ENCODE measurements around the gene CPEB4. TPM values are rescaled to one million over a fixed set of nuclear protein-coding genes. Genes with fewer than 3 reads are reported as not detected.

CPEB4 gene
- total RNA-seq, 1 donor from 2014 or later, result 14.1 TPM

DNA sequence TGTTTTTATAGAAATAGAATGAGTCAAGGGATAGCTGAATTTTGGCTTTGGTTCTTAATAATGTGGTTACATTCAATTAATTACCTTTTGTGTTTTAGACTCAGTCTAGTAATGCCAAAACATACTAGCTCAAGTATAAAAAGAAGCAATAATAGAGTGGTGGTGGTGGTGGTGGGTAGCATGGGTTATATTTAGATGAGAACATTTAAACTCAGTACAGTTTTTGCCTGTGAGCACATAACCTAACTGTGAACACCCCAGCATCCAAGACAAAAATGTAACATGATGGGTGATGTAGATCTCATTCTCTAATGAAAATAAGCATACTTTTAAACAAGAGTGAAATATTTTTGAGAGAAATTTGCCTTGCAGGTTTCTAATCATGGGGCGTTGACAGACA is 14.2 kb downstream of the CPEB4 start:
- no peak overlapping the region for H3K27ac Mint-ChIP-seq
- H3K4me1 Mint-ChIP-seq (ENCODE audit: low read depth), result peaks cover 13% of the 10 kb centered on the region
- H3K4me3 Mint-ChIP-seq, result no peak overlapping the region
- no peaks in the 10 kb centered on the region for H3K27me3 Mint-ChIP-seq (ENCODE audit: insufficient read depth)
- intact Hi-C loops (cut with micrococcal nuclease), result no loop called here
- H3K36me3 Mint-ChIP-seq (ENCODE audit: low read depth), result peaks cover 11% of the 10 kb centered on the region
- H3K9me3 Mint-ChIP-seq, result no peaks in the 10 kb centered on the region
- no peak for DNase-seq (ENCODE audit: low spot score)

DNA sequence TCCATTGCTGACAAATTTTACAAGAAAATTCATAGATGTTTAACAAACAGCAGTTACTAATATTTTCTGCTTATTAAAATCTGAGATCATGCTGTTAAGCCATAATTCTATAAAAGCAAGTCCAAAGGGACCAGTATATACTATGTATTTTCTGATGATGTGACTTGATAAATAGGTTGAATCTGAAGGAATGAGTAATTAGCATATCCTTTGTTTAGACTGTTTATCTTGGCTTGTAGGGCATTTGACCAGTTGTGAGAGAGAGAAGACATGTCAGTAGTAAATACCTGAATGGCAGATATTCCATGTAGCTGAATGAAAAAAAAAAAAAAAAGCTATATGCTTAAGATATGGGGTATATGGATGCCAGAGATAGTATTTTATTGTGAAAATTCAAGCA is 14.6 kb downstream of the CPEB4 start:
- no peak overlapping the region for H3K4me3 Mint-ChIP-seq

GRCh38 chr5:173903396-173904140 is 15.4 kb downstream of the CPEB4 start:
- intact Hi-C loops (cut with micrococcal nuclease), result loop anchor here (1.0 kb wide), 1 partner anchor 12 kb away; no protein-coding TSS in a partner anchor
- Mint-ChIP-seq H3K9me3 (no peaks in the 10 kb centered on the region), H3K4me3 (no peak overlapping the region), H3K27me3 (ENCODE audit: insufficient read depth) (peaks cover 3% of the 10 kb centered on the region), H3K36me3 (ENCODE audit: low read depth) (peaks cover 11% of the 10 kb centered on the region), H3K4me1 (ENCODE audit: low read depth) (peaks cover 13% of the 10 kb centered on the region), H3K27ac (no peak overlapping the region)
- no peak for DNase-seq (ENCODE audit: low spot score)

More for the DNA sequence above, 14.6 kb downstream of the CPEB4 start:
- Mint-ChIP-seq H3K4me1 (ENCODE audit: low read depth) (peaks cover 13% of the 10 kb centered on the region), H3K27me3 (ENCODE audit: insufficient read depth) (no peaks in the 10 kb centered on the region), H3K36me3 (ENCODE audit: low read depth) (peaks cover 11% of the 10 kb centered on the region), H3K27ac (no peak overlapping the region), H3K9me3 (no peaks in the 10 kb centered on the region)
- intact Hi-C loops (cut with micrococcal nuclease), result loop anchor here (1.0 kb wide), 1 partner anchor 11 kb away; no protein-coding TSS in a partner anchor
- DNase-seq (ENCODE audit: low spot score), result no peak

- no peak for DNase-seq (ENCODE audit: low spot score)
- intact Hi-C loops (cut with micrococcal nuclease), result no loop called here
- H3K4me1 Mint-ChIP-seq (ENCODE audit: low read depth), result peaks cover 13% of the 10 kb centered on the region
- H3K4me3 Mint-ChIP-seq, result no peak overlapping the region
- H3K9me3 Mint-ChIP-seq, result no peaks in the 10 kb centered on the region
- peaks cover 3% of the 10 kb centered on the region for H3K27me3 Mint-ChIP-seq (ENCODE audit: insufficient read depth)
- no peak overlapping the region for H3K27ac Mint-ChIP-seq
- H3K36me3 Mint-ChIP-seq (ENCODE audit: low read depth), result peaks cover 12% of the 10 kb centered on the region
Measured at GRCh38 chr5:173904151-173904550, 16.0 kb downstream of the CPEB4 start.

GRCh38 chr5:173907284-173907683 is 19.1 kb downstream of the CPEB4 start:
- H3K4me1 Mint-ChIP-seq (ENCODE audit: low read depth), result peaks cover 13% of the 10 kb centered on the region
- peaks cover 3% of the 10 kb centered on the region for H3K27me3 Mint-ChIP-seq (ENCODE audit: insufficient read depth)
- intact Hi-C loops (cut with micrococcal nuclease), result no loop called here
- no peak overlapping the region for H3K27ac Mint-ChIP-seq
- H3K9me3 Mint-ChIP-seq, result no peaks in the 10 kb centered on the region
- H3K36me3 Mint-ChIP-seq (ENCODE audit: low read depth), result peaks cover 9% of the 10 kb centered on the region
- DNase-seq (ENCODE audit: low spot score), result no peak
- no peak overlapping the region for H3K4me3 Mint-ChIP-seq

DNA sequence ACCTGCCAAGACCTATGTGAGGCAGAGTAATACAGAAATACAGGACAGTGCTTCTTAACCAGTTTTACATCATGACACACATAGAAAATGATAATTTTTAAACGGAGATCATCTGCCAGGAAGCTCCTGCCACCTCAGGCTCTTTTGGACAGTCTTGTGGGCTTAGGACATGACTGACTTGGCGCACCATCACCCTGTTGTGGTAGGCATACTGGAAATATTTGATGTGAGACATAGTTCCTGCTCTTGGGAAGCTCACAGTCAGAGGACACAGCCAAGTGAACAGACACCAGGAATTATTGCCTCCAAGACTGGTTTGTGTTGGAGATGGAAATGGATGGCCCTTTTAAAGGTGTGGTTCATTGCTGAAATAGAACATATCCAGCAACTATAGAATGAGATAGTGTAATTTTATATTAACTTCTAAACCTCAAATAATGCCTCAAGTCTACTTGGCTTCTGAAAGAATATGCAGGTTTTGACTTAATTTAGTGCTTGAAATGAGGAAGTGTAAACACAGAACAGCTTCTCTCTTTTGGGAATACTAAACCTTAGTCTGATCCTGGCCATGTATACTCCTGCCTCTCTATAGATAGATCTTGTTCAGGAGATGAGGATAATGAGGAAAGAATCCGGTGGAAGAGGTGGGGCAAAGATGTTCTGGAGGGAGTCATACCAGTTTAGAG is 19.7 kb downstream of the CPEB4 start:
- H3K9me3 Mint-ChIP-seq, result no peaks in the 10 kb centered on the region
- DNase-seq (ENCODE audit: low spot score), result no peak
- intact Hi-C loops (cut with micrococcal nuclease), result no loop called here
- H3K27ac Mint-ChIP-seq, result no peak overlapping the region
- peaks cover 9% of the 10 kb centered on the region for H3K4me1 Mint-ChIP-seq (ENCODE audit: low read depth)
- no peak overlapping the region for H3K4me3 Mint-ChIP-seq
- peaks cover 10% of the 10 kb centered on the region for H3K36me3 Mint-ChIP-seq (ENCODE audit: low read depth)
- peaks cover 3% of the 10 kb centered on the region for H3K27me3 Mint-ChIP-seq (ENCODE audit: insufficient read depth)

GRCh38 chr5:173909199-173909598 is 21.1 kb downstream of the CPEB4 start:
- intact Hi-C loops (cut with micrococcal nuclease), result no loop called here
- no peaks in the 10 kb centered on the region for H3K4me1 Mint-ChIP-seq (ENCODE audit: low read depth)
- peaks cover 10% of the 10 kb centered on the region for H3K36me3 Mint-ChIP-seq (ENCODE audit: low read depth)
- H3K9me3 Mint-ChIP-seq, result no peaks in the 10 kb centered on the region
- peaks cover 3% of the 10 kb centered on the region for H3K27me3 Mint-ChIP-seq (ENCODE audit: insufficient read depth)
- H3K4me3 Mint-ChIP-seq, result no peak overlapping the region
- H3K27ac Mint-ChIP-seq, result no peak overlapping the region
- no peak for DNase-seq (ENCODE audit: low spot score)

DNA sequence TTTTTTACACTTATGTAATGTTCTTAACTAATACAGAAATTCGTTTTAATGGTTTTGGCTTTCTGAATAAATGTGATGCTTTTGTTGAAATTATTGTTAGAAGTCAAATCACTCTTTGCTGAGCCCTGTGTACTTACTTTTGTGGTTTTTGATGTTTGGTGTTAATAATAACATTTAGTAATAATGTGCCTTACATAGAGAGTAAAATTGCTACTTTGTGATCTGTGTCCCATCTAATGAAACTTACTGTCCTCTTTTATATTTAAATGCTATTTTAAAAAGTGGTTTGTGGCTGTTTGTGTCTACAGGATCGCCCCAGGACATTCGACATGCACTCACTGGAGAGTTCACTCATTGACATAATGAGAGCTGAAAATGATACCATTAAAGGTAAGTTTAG is 22.1 kb downstream of the CPEB4 start:
- H3K9me3 Mint-ChIP-seq, result no peaks in the 10 kb centered on the region
- intact Hi-C loops (cut with micrococcal nuclease), result loop anchor here (10.0 kb wide), 2 partner anchors 585 to 845 kb away; partner anchors contain the start of gene STC2

DNA sequence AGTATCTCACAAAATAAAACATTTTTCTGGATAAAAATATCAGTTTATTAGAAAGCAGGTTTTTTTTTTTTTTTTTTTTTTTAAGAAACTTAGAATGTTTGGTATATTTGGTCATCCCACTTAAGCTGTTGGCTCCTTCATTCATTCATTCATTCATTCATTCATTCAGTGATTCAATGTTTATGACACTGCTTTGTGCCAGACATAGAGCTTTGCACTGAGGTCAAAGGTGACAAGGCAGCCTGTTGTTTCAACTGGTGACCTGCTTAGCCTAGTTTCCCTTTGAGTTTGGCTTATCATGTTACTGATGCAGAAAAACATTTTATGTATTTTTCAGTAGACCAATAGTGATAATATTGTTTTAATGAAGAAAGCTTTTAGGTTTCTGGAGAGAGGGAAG is 23.5 kb downstream of the CPEB4 start:
- no peak overlapping the region for H3K27ac Mint-ChIP-seq
- H3K9me3 Mint-ChIP-seq, result no peaks in the 10 kb centered on the region
- intact Hi-C loops (cut with micrococcal nuclease), result loop anchor here (10.0 kb wide), 2 partner anchors 587 to 847 kb away; partner anchors contain the start of gene STC2
- DNase-seq (ENCODE audit: low spot score), result no peak
- no peaks in the 10 kb centered on the region for H3K4me1 Mint-ChIP-seq (ENCODE audit: low read depth)
- H3K27me3 Mint-ChIP-seq (ENCODE audit: insufficient read depth), result peaks cover 3% of the 10 kb centered on the region
- H3K36me3 Mint-ChIP-seq (ENCODE audit: low read depth), result peaks cover 12% of the 10 kb centered on the region
- no peak overlapping the region for H3K4me3 Mint-ChIP-seq

More for the DNA sequence above, 22.1 kb downstream of the CPEB4 start:
- Mint-ChIP-seq H3K4me3 (no peak overlapping the region), H3K36me3 (ENCODE audit: low read depth) (peaks cover 10% of the 10 kb centered on the region), H3K27me3 (ENCODE audit: insufficient read depth) (peaks cover 3% of the 10 kb centered on the region), H3K4me1 (ENCODE audit: low read depth) (no peaks in the 10 kb centered on the region), H3K27ac (no peak overlapping the region)
- DNase-seq (ENCODE audit: low spot score), result no peak

DNA sequence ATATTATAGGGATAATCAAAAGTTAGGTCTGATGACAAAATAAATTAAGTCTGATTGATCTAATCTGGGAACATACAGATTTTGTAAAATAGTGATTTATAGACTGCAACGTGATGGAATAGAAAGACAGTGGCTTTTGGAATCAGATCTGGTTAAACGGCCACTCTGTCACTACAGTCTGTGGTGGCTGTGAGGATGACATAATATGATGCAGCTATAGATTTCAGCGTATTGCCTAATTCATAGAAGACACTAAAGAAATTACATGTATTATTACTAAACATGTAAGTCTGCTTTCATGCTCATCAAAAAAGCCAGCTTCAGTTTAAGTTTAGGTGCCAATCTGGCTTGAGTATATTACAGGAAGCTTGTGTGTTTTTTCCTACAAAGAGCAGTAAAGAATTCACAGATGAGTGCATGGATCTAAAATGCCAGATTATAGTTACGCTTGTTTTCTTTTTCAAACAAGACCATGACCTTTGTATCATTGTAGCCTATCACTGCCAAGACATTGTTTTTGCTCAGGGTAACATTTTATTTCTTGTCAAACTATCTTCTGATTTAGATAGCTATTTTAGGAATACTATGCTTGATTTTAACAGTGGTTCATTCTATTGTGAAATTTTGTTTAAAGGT is 25.7 kb downstream of the CPEB4 start:
- no peaks in the 10 kb centered on the region for H3K27me3 Mint-ChIP-seq (ENCODE audit: insufficient read depth)
- no peaks in the 10 kb centered on the region for H3K9me3 Mint-ChIP-seq
- H3K4me3 Mint-ChIP-seq, result no peak overlapping the region
- H3K27ac Mint-ChIP-seq, result no peak overlapping the region
- intact Hi-C loops (cut with micrococcal nuclease), result loop anchor here (10.0 kb wide), 2 partner anchors 589 to 849 kb away; partner anchors contain the start of gene STC2
- H3K36me3 Mint-ChIP-seq (ENCODE audit: low read depth), result peaks cover 12% of the 10 kb centered on the region
- no peaks in the 10 kb centered on the region for H3K4me1 Mint-ChIP-seq (ENCODE audit: low read depth)
- no peak for DNase-seq (ENCODE audit: low spot score)

DNA sequence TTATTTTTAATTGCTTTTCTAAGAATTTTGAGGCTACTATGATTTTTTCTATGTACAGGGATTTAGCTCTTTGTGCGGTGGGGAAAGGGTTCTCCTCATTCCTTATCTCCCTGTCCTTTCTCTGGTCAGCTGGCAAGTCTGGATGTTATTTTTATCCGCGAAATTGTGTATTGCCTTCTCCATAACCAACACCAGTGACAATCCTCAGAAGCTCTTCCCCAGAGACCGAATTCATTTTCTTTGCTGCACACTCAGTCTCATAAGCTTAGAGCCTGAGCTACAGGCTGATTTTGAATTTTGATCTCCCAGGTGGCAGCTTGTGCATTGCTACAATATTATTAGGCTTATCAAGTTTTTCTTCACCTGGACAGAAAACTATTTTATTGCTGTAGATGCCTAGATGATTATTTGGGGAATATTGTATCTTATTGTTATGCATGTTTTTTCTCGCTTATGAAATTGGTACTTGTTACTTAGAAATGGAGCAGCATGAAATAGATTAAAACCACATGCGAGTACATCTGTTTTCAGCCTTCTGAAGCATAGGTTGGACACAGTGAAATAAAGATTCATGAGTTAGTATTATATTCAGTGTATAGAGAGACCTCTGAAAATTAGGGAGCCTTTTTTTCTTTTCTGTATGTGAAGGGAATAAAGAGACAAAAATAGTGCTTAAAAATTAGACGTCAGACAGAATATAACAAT is 27.3 kb downstream of the CPEB4 start:
- peaks cover 9% of the 10 kb centered on the region for H3K36me3 Mint-ChIP-seq (ENCODE audit: low read depth)
- H3K9me3 Mint-ChIP-seq, result no peaks in the 10 kb centered on the region
- intact Hi-C loops (cut with micrococcal nuclease), result loop anchor here (10.0 kb wide), 2 partner anchors 591 to 851 kb away; partner anchors contain the start of gene STC2
- H3K4me1 Mint-ChIP-seq (ENCODE audit: low read depth), result no peaks in the 10 kb centered on the region
- no peak for DNase-seq (ENCODE audit: low spot score)
- H3K4me3 Mint-ChIP-seq, result no peak overlapping the region
- H3K27me3 Mint-ChIP-seq (ENCODE audit: insufficient read depth), result no peaks in the 10 kb centered on the region
- no peak overlapping the region for H3K27ac Mint-ChIP-seq

GRCh38 chr5:173916233-173916632 is 28.1 kb downstream of the CPEB4 start:
- Mint-ChIP-seq H3K4me3 (no peak overlapping the region), H3K27ac (no peak overlapping the region), H3K4me1 (ENCODE audit: low read depth) (no peaks in the 10 kb centered on the region), H3K9me3 (no peaks in the 10 kb centered on the region), H3K27me3 (ENCODE audit: insufficient read depth) (no peaks in the 10 kb centered on the region), H3K36me3 (ENCODE audit: low read depth) (peaks cover 9% of the 10 kb centered on the region)
- intact Hi-C loops (cut with micrococcal nuclease), result loop anchor here (10.0 kb wide), 2 partner anchors 591 to 851 kb away; partner anchors contain the start of gene STC2
- DNase-seq (ENCODE audit: low spot score), result no peak

All from activated T-helper 1 cell treated with anti-CD3 and anti-CD28 coated beads, Interleukin-12 subunit alpha, Interleukin-12 subunit beta, Interleukin-2, Interleukin-4 antibody, amounts not matched to agents 30 ng/mL and 10 ng/mL and 1 ng/mL, durations not matched to agents 14 hours and 24 hours and 36 hours (primary cell).